Left renal pelvis (tissue), 4 donors: ENCODE measurements around the gene COL5A3. TPM values are rescaled to one million over a fixed set of nuclear protein-coding genes. Genes with fewer than 3 reads are reported as not detected.
"Not testable (repeated sequence)": the region's sequence is repeated elsewhere in the genome, so short reads cannot be mapped to it uniquely, and the experiment has no call there.

Experiments
- DNase-seq, 4 donors: peaks; one replicate each; pipeline ENCODE4 v3.0.0-alpha.2; 2013; ENCODE audit warnings: low read depth in 4 of 4, low spot score in 3 of 4
- polyA plus RNA-seq, 4 donors: library from polyadenylated mRNA; unstranded; fragments of 120-200 nt; gene quantifications; one replicate each; pipeline ENCODE4 v1.2.1, GENCODE V29; 2013; ENCODE audit not compliant: insufficient read length in 4 of 4

COL5A3 gene
- polyA plus RNA-seq, 4 donors, result 1.1 to 14.4 (median 1.7) TPM

DNA sequence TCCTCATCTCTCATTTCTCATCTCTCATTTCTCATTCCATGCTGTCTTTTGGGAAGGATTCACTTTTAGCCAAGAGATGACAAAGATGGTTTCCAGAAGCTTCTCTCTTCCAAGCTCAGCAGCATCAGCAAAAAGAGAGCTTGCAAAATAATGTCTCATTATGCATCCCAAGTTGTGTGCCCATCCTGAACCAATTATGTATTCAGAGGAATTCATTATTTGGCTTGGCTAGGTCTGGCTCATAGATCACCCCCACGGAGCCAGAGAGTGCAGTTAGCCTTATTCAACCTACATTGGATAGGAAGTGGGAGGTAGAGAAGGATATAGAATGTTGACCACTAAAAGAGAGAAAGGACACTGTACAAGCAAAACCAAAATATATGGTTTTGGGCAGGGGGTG is 68.6 kb downstream of the COL5A3 start:
- DNase-seq, result no peak

DNA sequence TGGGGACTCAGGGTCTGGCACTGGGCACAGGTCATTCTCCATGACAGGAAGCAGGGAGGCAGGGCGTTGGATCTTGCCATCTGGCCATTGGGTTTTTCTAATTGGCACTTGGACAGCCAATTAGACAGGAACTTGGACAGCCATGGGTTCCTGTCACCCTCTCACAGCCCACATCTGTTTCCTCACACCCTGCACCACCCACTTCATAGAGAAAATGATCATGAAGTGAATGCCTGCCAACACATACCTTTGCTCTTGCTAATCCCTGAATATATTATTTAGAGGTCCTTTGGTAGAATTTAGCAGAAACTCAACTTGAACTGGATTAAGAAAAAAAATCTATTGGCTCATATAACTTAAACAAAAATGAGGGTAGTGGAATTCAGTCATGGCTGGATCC is 69.1 kb downstream of the COL5A3 start:
- DNase-seq, result no peak

DNA sequence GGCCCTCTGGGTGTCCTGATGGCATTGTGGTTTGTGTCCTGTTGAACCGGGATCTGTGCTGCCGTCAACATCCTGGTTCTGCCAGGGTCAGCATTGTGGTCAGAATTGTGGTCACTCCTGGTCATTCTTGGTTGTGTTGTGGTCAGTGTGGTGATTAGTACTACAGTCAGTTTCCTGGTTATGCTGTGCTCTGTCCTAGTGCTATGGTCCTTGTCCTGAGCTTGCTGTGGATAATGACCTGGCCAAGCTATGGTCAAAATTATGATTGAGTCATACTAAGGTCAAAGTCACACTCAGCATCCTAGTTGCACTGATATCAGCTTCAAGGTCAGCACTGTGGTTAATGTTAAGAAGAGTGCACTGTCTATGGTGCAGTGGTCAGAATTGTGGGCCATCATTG is 69.5 kb downstream of the COL5A3 start:
- DNase-seq, result no peak

DNA sequence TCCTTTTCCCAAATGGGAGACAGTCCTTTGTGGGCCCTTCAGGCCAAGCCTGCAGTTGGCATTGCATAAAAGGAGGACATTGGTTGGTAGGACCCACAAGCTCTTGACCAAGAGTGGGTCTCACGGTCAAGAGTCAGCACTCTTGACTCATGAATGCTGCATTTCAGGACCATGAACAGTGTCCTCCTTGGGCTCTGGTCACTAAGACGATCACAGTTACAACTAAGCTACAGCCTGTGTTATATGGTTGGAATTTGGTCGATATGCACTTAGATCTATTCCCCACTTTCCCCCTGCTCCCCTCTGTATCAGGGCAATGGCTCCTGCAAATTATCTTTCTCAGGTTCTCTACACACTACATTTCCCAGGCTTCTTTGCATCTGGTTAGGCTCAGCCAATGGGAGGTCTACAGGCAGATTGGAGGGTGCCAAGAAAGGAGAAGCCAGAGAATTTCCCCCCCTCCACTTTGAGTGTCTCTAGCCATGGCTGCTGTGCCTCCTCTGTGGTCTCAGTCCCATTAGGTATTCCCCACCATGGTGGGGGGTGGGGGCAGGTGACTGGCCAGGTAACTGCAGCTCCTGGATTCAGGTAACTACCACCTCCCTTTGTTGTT is 70.9 kb downstream of the COL5A3 start:
- no peak for DNase-seq

GRCh38 chr19:9937001-9937411 is 73.3 kb downstream of the COL5A3 start:
- DNase-seq, result no peak

- no peak for DNase-seq
Measured at GRCh38 chr19:9936326-9937000, 73.8 kb downstream of the COL5A3 start, which contains the start of gene OLFM2. OLFM2 (minus strand) TSS chr19:9936515; CDS start chr19:9936366, 149 bp downstream.

DNA sequence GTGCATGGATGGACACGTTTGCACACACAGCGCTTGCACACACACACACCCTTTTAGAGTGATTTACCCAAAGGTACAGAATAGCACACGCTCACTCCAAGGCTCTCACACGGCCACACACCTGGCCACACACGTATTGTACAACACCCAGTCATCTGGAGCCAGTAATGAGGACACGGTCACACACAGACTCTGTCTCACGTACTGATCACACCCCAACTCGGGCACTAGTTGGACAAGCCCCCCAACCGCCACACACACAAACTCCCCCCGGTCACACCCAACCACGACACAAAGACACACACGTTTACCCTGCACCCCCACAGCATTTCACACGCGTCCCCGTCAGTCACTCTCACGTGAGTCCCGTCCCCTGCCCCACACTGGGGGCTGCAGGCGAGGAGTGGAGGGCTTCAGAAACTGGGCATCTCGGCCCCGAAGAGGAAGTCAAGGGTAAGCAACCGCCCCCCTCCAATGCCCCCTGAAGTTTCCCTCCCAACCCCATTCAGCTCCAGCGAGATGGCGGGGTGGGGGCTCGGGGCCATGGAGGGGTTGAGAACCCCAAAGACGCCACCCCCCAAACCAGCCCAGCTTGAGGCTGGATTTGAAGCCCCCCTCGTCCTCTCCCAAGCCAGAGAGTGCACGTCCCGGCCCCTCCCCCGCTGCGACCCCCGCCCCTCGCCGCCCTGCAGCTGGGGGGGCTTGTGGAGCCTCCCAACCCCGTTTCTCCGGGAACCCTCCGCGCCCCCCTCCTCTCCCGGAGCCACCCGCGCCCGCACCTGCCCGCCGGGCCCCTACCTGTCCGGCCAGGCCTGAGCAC is 74.6 kb downstream of the COL5A3 start:
- DNase-seq, result no peak

- no peak for DNase-seq
Measured at GRCh38 chr19:9934132-9934950, 76.0 kb downstream of the COL5A3 start.

DNA sequence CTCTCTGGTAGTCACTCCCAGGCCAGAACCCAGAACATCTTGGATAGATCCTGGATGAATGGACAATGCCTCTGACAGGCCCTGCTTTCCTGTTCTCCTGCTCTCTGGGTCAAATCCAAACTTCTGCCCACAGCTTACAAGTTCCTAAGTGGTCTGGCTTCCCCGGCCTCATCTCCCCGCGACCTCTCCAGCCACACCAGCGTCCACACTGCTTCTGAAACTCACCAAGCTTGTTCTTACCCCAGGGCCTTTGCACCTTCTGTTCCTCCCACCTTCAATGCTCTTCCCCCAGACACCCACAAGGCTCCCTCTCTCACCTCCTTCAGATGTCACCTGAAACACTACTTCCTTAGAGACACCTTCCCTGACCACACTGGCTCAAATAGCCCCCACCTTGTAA is 77.5 kb downstream of the COL5A3 start:
- no peak for DNase-seq

DNA sequence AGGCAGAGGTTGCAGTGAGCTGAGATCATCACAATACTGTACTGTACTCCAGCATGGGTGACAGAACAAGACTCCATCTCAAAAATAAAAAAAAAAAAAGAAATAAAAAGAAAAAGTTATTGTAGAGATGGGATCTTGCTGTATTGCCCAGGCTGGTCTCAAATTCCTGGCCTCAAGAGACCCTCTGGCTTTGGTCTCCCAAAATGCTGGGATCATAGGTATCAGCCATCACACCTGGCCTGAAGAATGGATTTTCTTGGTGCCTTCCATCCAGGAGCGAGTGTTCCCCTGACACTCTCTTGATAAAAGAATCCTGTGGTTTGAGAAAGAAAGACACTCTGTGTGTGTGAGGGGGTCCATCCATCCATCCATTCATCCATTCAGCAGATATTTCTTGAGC is 78.7 kb downstream of the COL5A3 start:
- DNase-seq, result no peak

DNA sequence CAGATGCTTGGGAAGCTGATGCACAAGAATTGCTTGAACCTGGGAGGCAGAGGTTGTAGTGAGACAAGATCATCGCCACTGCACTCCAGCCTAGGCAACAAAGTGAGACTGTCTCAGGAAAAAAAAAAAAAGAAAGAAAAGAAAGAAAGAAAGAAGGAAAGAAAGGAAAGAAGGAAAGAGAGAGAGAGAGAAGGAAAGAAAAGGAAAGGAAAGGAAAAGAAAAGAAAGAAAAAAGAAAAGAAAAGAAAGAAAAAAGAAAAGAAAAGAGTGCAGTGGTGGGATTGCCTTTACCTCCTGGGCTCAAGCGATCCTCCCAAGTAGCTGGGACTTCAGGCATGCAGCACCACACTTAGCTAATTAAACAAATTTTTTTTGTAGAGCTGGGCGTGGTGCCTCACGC is 86.9 kb downstream of the COL5A3 start:
- DNase-seq, result no peak

GRCh38 chr19:9922782-9923379 is 87.4 kb downstream of the COL5A3 start:
- not testable (repeated sequence) for DNase-seq

DNA sequence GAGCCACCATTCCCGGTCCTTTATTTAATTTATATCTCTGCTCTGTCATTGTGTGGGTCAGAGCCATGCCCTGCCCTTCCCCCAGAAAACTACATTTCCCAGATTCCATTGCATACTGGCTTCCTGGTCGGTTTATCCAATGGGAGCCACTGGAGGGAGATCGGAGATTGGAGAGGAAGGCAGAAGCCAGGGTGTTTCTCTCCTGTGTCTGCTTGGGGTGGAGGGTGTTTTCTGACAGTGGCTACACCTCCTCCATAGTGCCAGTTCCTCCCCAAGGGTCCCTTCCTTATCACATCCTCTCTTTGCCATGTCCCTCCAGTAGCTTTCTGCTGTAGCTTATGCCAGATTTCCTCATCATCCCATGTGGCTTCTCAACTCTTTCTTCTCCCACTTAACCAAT is 93.0 kb downstream of the COL5A3 start:
- no peak for DNase-seq

GRCh38 chr19:9916719-9917118 is 93.6 kb downstream of the COL5A3 start:
- no peak for DNase-seq

DNA sequence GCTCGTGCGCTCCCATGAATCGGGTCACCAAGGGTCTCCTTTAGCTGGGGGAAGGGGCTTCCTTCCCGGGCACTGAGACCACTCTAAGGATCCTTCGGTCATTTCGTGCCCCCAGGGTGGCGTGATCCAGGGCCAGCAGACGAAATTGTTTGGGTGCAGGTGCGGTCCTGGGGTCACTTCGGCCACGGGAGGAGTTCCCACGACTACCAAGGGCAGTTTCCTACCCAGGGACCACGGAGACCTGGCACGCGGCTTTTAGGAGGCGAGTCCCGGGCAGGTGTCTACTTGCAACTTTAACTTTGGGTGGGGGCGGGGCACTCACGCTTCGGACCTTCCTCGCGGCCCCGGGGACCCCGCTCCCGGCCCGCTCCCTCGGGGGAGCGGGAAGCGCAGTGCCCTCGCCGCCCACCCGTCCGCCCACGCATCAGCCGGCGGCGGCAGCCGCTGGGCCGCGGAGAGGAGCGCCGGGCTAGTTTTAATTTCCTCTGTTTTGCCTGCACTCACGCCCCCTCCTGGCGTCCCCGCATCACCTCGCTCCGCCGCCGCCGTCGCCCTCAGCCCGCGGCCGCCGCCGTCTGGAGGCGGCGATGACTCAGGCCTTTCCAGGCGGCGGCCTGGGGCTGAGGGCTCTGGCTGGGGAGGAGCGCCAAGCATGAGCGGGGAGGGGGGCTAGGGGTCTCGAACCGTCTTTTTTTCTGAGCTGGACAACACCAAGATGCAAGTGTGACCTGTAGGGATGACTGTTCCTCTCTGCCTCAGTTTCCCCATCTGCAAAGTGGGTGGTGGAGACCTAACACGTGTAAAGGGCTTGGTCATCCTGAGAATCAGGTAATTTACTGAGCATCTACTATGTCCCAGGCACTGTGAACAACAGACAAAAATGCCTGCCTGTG is 95.7 kb downstream of the COL5A3 start:
- peak in 1 of 4 donors; percentile 52 for DNase-seq

GRCh38 chr19:9914001-9914314 is 96.3 kb downstream of the COL5A3 start:
- no peak for DNase-seq

GRCh38 chr19:9913237-9914000 is 96.9 kb downstream of the COL5A3 start:
- DNase-seq, result no peak

DNA sequence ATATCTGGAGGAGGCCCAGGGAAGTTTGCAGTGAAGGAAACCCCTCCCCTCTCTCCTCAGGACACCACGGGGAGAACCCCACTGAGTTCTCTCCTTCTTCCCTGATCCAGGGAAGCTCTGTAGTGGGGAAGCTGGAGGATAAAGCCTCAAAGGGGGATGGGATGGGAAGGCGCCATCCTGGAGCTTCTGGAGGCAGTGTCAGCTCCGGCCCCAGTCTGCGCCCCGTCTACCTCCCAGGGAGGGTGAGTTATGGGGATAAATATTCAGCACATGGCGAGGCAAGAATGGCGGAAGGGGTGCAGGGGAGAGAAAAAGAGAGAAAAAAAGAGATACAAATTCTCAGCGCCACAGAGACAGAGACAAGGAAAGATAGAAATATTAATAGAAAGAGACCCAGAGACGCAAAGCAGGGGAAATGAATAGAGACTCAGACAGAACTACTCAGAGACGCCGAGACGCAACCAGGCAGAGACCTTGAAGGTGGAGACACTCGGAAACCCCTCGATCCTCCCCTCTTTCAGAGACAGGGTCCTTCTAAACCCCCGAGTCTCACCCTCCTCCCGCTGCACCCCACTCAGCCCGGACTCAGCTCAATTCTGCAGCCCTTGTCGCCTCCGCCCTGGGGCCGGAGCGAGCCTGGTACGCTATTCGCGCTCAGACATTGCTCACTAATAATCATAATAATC is 97.6 kb downstream of the COL5A3 start:
- no peak for DNase-seq
